ENCODE data around the gene TMEM145.

GRCh38 chr19:42343344-42344110, 30.4 kb downstream of the TMEM145 start:
- TF ChIP-seq POLR2A (IDR thresholded peaks at IDR 0.05) (no peak), CTCF (IDR thresholded peaks at IDR 0.05) (no peak), POLR2AphosphoS5 (IDR thresholded peaks at IDR 0.05) (no peak)

All from prostate gland (tissue), 2 donors.